WTC11 (cell line): ENCODE results near the gene FUT7. TPM values are rescaled to one million over a fixed set of nuclear protein-coding genes. Genes with fewer than 3 reads are reported as not detected.
A peak's percentile ranks its signal among the peaks of the same experiment; 100 is the strongest.

Source experiments
- ATAC-seq: fragments of 200-7000 bp; cut with Tn5 transposase; 2 replicates; pipeline ENCODE4 v1.10.0; 2021; ENCODE audit warnings: mild to moderate bottlenecking, moderate library complexity
- CTCF ChIA-PET: fragments of 300-600 bp; sonication (Branson Sonifier 250); formaldehyde crosslinking; loops from one replicate; lab custom pipeline; 2021; ENCODE audit warnings: antibody characterized with exemption; lab: Charles Lee
- POLR2A ChIA-PET: fragments of 350-600 bp; sonication (Branson Sonifier 250); formaldehyde crosslinking; loops from one replicate; lab custom pipeline; 2021; ENCODE audit warnings: antibody characterized with exemption; lab: Charles Lee
- DNase-seq: peaks from one replicate; pipeline ENCODE4 v3.0.0; 2021; ENCODE audit warnings: low spot score
- H3K27ac Mint-ChIP-seq: 2 replicates; pipeline ENCODE4 v1.8.0; 2021; ENCODE audit warnings: mixed read lengths
- H3K27me3 Mint-ChIP-seq: 2 replicates; pipeline ENCODE4 v1.8.0; 2021; ENCODE audit warnings: low read depth, mild to moderate bottlenecking, moderate library complexity, mixed read lengths
- H3K36me3 Mint-ChIP-seq: 2 replicates; pipeline ENCODE4 v1.8.0; 2021; ENCODE audit warnings: mixed read lengths
- H3K4me1 Mint-ChIP-seq: 2 replicates; pipeline ENCODE4 v1.8.0; 2022; ENCODE audit warnings: mixed read lengths
- H3K4me3 Mint-ChIP-seq: 2 replicates; pipeline ENCODE4 v1.8.0; 2021; ENCODE audit warnings: mild to moderate bottlenecking, moderate library complexity, mixed read lengths
- H3K9me3 Mint-ChIP-seq: 2 replicates; pipeline ENCODE4 v1.8.0; 2021; ENCODE audit warnings: mixed read lengths
- CREB1 ChIP-seq: sonication (generic); formaldehyde crosslinking; IDR thresholded peaks from 2 replicates; pipeline ENCODE4 v1.8.0; 2023; ENCODE audit warnings: mild to moderate bottlenecking, missing genetic modification reagents
- GTF2I ChIP-seq: fragments of 250-450 bp; sonication (Bioruptor Pico); conservative IDR thresholded peaks from 2 replicates; pipeline ENCODE4 v1.4.0; 2021; ENCODE audit warnings: mild to moderate bottlenecking
- HMGA2 ChIP-seq: fragments of 250-450 bp; sonication (Bioruptor Pico); IDR thresholded peaks from 2 replicates; pipeline ENCODE4 v1.4.0; 2021; ENCODE audit warnings: mild to moderate bottlenecking, moderate library complexity
- MXD4 ChIP-seq: fragments of 250-450 bp; sonication (Bioruptor Pico); IDR thresholded peaks from 2 replicates; pipeline ENCODE4 v1.8.0; 2021; ENCODE audit warnings: mild to moderate bottlenecking, moderate library complexity, borderline replicate concordance
- MYBL2 ChIP-seq: sonication (generic); formaldehyde crosslinking; IDR thresholded peaks from 2 replicates; pipeline ENCODE4 v1.8.1; 2023; ENCODE audit warnings: mild to moderate bottlenecking, moderate library complexity, missing genetic modification reagents
- NFYB ChIP-seq: sonication (generic); formaldehyde crosslinking; conservative IDR thresholded peaks from 2 replicates; pipeline ENCODE4 v1.8.0; 2022; ENCODE audit warnings: low read depth, missing genetic modification reagents
- NR2C2 ChIP-seq: sonication (generic); formaldehyde crosslinking; IDR thresholded peaks from 2 replicates; pipeline ENCODE4 v1.8.0; 2022; ENCODE audit warnings: mild to moderate bottlenecking, missing genetic modification reagents
- OVOL2 ChIP-seq: fragments of 250-450 bp; sonication (Bioruptor Pico); IDR thresholded peaks from 2 replicates; pipeline ENCODE4 v1.9.0; 2021; ENCODE audit warnings: mild to moderate bottlenecking, borderline replicate concordance
- SP1 ChIP-seq: sonication (generic); formaldehyde crosslinking; conservative IDR thresholded peaks from 2 replicates; pipeline ENCODE4 v1.8.1; 2022; ENCODE audit warnings: missing genetic modification reagents
- ZNF263 ChIP-seq: sonication (generic); formaldehyde crosslinking; IDR thresholded peaks from 2 replicates; pipeline ENCODE4 v1.8.1; 2022; ENCODE audit warnings: low read depth, mild to moderate bottlenecking, moderate library complexity, missing genetic modification reagents
- total RNA-seq: library from RNA; stranded (reverse); gene quantifications from 3 replicates; pipeline ENCODE4 v1.2.3, GENCODE V29; 2021
- TF ChIP-seq, protein P1 (sequence below): sonication (generic); formaldehyde crosslinking; IDR thresholded peaks from 2 replicates; pipeline ENCODE4 v1.8.0; 2022; ENCODE audit warnings: mild to moderate bottlenecking, missing genetic modification reagents
- TF ChIP-seq, protein P2 (sequence below): sonication (generic); formaldehyde crosslinking; IDR thresholded peaks from 2 replicates; pipeline ENCODE4 v1.8.1; 2022; ENCODE audit warnings: mild to moderate bottlenecking, missing genetic modification reagents, moderate library complexity, borderline replicate concordance
- TF ChIP-seq, protein P3 (sequence below): sonication (generic); formaldehyde crosslinking; IDR thresholded peaks from 2 replicates; pipeline ENCODE4 v1.8.0; 2022; ENCODE audit warnings: mild to moderate bottlenecking, missing genetic modification reagents
- TF ChIP-seq, protein P4 (sequence below): sonication (generic); formaldehyde crosslinking; IDR thresholded peaks from 2 replicates; pipeline ENCODE4 v1.8.1; 2022; ENCODE audit warnings: low read depth, mild to moderate bottlenecking, moderate library complexity, missing genetic modification reagents, borderline replicate concordance
- TF ChIP-seq, protein P5 (sequence below): sonication (generic); formaldehyde crosslinking; IDR thresholded peaks from 2 replicates; pipeline ENCODE4 v1.8.1; 2023; ENCODE audit warnings: mild to moderate bottlenecking, missing genetic modification reagents, moderate library complexity
- TF ChIP-seq, protein P6 (sequence below): sonication (generic); formaldehyde crosslinking; IDR thresholded peaks from 2 replicates; pipeline ENCODE4 v1.8.0; 2022; ENCODE audit warnings: mild to moderate bottlenecking, missing genetic modification reagents
- TF ChIP-seq, protein P7 (sequence below): fragments of 250-450 bp; sonication (Bioruptor Pico); IDR thresholded peaks from 2 replicates; pipeline ENCODE4 v1.9.0; 2021; ENCODE audit warnings: moderate library complexity, mild to moderate bottlenecking, inconsistent platforms, borderline replicate concordance
- TF ChIP-seq, protein P8 (sequence below): sonication (generic); formaldehyde crosslinking; IDR thresholded peaks from 2 replicates; pipeline ENCODE4 v1.8.1; 2023; ENCODE audit warnings: mild to moderate bottlenecking, missing genetic modification reagents, moderate library complexity

Gene FUT7
- total RNA-seq, 1 experiment from 2014 or later, result not detected

DNA sequence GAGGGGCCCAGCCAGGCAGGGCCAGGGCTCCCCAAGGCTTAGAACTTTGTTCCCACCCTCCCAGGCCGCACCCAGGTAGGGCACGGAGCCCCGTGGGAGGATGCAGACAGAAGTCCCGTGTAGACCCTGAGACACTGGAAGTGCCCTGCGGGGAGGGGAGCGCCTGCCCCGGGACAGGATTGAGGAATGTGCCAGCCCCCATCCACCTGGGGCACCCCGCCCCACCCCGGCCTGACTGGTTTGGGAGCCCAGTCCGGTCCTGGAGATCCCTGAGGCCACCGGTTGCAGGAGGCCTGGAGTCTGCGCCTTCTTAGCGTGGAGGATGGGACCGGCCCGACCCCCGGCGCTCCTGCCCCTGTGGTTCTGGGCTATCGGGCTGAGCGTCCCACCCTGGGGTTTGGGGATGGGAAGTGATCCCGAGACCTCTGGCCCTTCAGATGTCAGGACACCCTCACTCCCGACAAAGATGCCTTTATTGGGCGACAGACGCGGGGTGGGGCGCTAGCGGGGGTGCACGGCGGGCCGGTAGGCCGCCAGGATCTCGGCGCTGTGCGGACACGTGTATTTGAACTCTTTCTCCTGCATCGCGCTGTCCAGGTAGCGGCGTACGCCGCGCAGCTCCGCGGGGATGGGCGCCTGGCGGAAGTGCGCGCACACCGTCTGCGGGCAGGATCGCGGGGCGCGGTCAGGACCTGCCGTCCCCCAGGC lies 37.6 kb downstream of the FUT7 start (continued):
- TF ChIP-seq SP1 (CRISPR knock-in tag) (no peak), MYBL2 (CRISPR knock-in tag) (no peak)
- TF ChIP-seq, protein P1, sequence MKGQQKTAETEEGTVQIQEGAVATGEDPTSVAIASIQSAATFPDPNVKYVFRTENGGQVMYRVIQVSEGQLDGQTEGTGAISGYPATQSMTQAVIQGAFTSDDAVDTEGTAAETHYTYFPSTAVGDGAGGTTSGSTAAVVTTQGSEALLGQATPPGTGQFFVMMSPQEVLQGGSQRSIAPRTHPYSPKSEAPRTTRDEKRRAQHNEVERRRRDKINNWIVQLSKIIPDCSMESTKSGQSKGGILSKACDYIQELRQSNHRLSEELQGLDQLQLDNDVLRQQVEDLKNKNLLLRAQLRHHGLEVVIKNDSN (CRISPR knock-in tag), result no peak
- TF ChIP-seq, protein P2, sequence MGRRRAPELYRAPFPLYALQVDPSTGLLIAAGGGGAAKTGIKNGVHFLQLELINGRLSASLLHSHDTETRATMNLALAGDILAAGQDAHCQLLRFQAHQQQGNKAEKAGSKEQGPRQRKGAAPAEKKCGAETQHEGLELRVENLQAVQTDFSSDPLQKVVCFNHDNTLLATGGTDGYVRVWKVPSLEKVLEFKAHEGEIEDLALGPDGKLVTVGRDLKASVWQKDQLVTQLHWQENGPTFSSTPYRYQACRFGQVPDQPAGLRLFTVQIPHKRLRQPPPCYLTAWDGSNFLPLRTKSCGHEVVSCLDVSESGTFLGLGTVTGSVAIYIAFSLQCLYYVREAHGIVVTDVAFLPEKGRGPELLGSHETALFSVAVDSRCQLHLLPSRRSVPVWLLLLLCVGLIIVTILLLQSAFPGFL (CRISPR knock-in tag), result no peak

DNA sequence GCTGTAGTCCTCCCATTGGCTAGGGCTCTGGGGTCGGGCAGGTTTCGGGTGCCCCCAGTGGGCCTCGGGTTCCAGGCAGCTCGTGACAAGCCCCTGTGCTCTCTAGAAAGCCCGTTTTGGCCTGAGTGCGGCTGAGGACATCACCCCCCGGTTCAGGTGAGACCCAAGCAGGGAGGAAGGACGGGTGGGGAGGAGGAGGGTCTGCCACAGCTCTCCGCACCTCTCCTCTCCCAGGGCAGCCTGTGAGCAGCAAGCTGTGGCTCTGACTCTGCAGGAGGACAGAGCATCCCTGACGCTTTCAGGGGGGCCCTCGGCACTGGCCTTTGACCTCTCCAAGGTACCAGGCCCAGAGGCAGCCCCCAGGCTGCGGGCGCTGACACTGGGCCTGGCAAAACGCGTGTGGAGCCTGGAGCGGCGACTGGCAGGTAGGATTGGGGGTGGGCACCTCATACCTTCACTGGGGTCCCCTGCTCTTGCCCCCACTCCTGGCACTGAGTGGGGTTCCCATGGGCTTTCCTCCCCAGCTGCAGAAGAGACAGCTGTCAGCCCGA lies 39.0 kb downstream of the FUT7 start:
- DNase-seq (no peak), ATAC-seq (no peak)
- no peaks in the 10 kb centered on the region for H3K36me3 Mint-ChIP-seq
- no peak overlapping the region for H3K27ac Mint-ChIP-seq
- H3K9me3 Mint-ChIP-seq, result peaks cover 9% of the 10 kb centered on the region
- CTCF ChIA-PET, result interaction anchor here (1.1 to 4.8 kb wide), 18 partner anchors 7 to 244 kb away, joined by 3 to 34 read pairs (median 8); partner anchors contain the start of genes AJM1, LCNL1, NPDC1 and SAPCD2
- POLR2A ChIA-PET, result interaction anchor here (0.6 to 1.6 kb wide), 3 partner anchors 8 to 27 kb away, joined by 4 to 6 read pairs (median 4); no protein-coding TSS in a partner anchor
- TF ChIP-seq, protein P3, sequence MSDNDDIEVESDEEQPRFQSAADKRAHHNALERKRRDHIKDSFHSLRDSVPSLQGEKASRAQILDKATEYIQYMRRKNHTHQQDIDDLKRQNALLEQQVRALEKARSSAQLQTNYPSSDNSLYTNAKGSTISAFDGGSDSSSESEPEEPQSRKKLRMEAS, result peak; percentile 3; the same call in 1 of the 2 replicates
- TF ChIP-seq ZNF263 (CRISPR knock-in tag), result peak; percentile 45; the same call in 1 of the 2 replicates
- no peak for TF ChIP-seq GTF2I (CRISPR knock-in tag)
- H3K4me1 Mint-ChIP-seq, result peaks cover 4% of the 10 kb centered on the region; the same call in 1 of the 2 replicates
- peaks cover 28% of the 10 kb centered on the region for H3K27me3 Mint-ChIP-seq
- peak overlapping the region; percentile 72 for H3K4me3 Mint-ChIP-seq

DNA sequence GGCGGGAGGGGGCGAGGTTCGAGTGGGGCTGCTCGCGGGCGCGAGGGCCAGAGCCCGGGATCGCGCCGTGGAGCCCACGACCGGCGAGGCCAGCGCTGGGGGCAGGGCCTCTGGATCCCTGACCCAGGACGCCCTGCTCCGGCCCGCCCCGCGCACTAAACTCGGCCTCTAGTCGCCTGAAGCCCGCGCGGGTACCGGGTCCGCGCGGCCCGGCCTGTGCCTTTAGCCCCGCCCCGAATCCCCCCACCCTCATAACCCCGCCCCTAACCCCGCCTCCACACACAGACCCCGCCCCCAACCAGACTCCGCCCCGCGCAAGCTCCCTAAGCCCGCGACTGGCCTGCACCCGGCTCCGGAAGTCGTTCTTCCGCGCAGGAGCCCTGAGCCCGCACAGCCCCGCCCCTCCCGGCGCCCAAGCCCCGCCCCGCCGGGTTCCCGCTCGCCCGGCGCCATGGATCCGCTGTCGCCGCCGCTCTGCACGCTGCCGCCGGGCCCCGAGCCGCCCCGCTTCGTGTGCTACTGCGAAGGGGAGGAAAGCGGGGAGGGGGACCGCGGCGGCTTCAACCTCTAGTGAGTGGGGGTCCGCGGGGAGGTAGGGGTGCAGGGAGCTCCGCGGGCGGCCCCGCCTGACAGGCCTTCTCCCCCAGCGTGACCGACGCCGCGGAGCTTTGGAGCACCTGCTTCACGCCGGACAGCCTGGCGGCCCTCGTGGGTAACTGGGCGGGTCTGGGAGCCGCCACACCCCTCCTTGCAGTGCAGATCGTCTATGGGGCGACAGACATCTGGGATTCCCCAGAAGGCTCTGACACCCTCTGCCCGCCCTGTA lies 39.7 kb downstream of the FUT7 start, which contains the start of gene PAXX:
Gene PAXX (plus strand): TSS at position 430 of the 826 bp plus-strand sequence. CDS start 22 bp downstream, at position 452.
- DNase-seq, result peak; percentile 93
- peak; percentile 90 for ATAC-seq
- peaks cover 34% of the 10 kb centered on the region for H3K27me3 Mint-ChIP-seq
- H3K27ac Mint-ChIP-seq, result no peak within 1 kb of the TSS
- POLR2A ChIA-PET, result interaction anchor here (0.6 to 1.6 kb wide), 3 partner anchors 9 to 26 kb away, joined by 4 to 6 read pairs (median 4); no protein-coding TSS in a partner anchor
- H3K9me3 Mint-ChIP-seq, result peaks cover 9% of the 10 kb centered on the region
- no peaks in the 10 kb centered on the region; the same call in 1 of the 2 replicates for H3K4me1 Mint-ChIP-seq
- CTCF ChIA-PET, result interaction anchor here (0.5 to 4.8 kb wide), 27 partner anchors 8 to 431 kb away, joined by 3 to 34 read pairs (median 4); partner anchors contain the start of genes AJM1, EDF1, ENTPD2 and EXD3
- H3K36me3 Mint-ChIP-seq, result no peaks in the 10 kb centered on the region
- H3K4me3 Mint-ChIP-seq, result peak within 1 kb of the TSS; percentile 72
- TF ChIP-seq CREB1 (CRISPR knock-in tag) (no peak), MXD4 (CRISPR knock-in tag) (no peak), NFYB (CRISPR knock-in tag) (no peak), NR2C2 (CRISPR knock-in tag) (no peak), OVOL2 (CRISPR knock-in tag) (no peak), HMGA2 (CRISPR knock-in tag) (no peak), ZNF263 (CRISPR knock-in tag) (no peak)
- TF ChIP-seq, protein P4, sequence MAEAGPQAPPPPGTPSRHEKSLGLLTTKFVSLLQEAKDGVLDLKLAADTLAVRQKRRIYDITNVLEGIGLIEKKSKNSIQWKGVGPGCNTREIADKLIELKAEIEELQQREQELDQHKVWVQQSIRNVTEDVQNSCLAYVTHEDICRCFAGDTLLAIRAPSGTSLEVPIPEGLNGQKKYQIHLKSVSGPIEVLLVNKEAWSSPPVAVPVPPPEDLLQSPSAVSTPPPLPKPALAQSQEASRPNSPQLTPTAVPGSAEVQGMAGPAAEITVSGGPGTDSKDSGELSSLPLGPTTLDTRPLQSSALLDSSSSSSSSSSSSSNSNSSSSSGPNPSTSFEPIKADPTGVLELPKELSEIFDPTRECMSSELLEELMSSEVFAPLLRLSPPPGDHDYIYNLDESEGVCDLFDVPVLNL, result peak; percentile 61; the same call in 1 of the 2 replicates
- TF ChIP-seq, protein P5, sequence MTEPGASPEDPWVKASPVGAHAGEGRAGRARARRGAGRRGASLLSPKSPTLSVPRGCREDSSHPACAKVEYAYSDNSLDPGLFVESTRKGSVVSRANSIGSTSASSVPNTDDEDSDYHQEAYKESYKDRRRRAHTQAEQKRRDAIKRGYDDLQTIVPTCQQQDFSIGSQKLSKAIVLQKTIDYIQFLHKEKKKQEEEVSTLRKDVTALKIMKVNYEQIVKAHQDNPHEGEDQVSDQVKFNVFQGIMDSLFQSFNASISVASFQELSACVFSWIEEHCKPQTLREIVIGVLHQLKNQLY (CRISPR knock-in tag), result no peak
- TF ChIP-seq, protein P6, sequence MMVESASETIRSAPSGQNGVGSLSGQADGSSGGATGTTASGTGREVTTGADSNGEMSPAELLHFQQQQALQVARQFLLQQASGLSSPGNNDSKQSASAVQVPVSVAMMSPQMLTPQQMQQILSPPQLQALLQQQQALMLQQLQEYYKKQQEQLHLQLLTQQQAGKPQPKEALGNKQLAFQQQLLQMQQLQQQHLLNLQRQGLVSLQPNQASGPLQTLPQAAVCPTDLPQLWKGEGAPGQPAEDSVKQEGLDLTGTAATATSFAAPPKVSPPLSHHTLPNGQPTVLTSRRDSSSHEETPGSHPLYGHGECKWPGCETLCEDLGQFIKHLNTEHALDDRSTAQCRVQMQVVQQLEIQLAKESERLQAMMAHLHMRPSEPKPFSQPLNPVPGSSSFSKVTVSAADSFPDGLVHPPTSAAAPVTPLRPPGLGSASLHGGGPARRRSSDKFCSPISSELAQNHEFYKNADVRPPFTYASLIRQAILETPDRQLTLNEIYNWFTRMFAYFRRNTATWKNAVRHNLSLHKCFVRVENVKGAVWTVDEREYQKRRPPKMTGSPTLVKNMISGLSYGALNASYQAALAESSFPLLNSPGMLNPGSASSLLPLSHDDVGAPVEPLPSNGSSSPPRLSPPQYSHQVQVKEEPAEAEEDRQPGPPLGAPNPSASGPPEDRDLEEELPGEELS (CRISPR knock-in tag), result no peak
- TF ChIP-seq, protein P7, sequence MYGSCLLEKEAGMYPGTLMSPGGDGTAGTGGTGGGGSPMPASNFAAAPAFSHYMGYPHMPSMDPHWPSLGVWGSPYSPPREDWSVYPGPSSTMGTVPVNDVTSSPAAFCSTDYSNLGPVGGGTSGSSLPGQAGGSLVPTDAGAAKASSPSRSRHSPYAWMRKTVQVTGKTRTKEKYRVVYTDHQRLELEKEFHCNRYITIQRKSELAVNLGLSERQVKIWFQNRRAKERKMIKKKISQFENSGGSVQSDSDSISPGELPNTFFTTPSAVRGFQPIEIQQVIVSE (CRISPR knock-in tag), result no peak
- TF ChIP-seq, protein P8, sequence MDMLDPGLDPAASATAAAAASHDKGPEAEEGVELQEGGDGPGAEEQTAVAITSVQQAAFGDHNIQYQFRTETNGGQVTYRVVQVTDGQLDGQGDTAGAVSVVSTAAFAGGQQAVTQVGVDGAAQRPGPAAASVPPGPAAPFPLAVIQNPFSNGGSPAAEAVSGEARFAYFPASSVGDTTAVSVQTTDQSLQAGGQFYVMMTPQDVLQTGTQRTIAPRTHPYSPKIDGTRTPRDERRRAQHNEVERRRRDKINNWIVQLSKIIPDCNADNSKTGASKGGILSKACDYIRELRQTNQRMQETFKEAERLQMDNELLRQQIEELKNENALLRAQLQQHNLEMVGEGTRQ, result no peak
